HG03354 (cell line): ENCODE results near the gene STXBP3.

Source experiments
- ATAC-seq: cut with Tn5 transposase; IDR thresholded peaks from one replicate; pipeline ENCODE4 v1.9.1; 2021; ENCODE audit warnings: mild to moderate bottlenecking; ENCODE audit not compliant: unreplicated experiment, poor library complexity, severe bottlenecking

STXBP3 gene

GRCh38 chr1:108830119-108831008 is 83.9 kb downstream of the STXBP3 start:
- no peak for ATAC-seq

GRCh38 chr1:108831225-108831624 is 84.8 kb downstream of the STXBP3 start:
- ATAC-seq: no peak

GRCh38 chr1:108832929-108833328 is 86.5 kb downstream of the STXBP3 start:
- ATAC-seq: no peak

GRCh38 chr1:108841703-108842102 is 95.2 kb downstream of the STXBP3 start:
- ATAC-seq: no peak

- no peak for ATAC-seq
Measured at GRCh38 chr1:108842525-108843181, 96.2 kb downstream of the STXBP3 start.

GRCh38 chr1:108843390-108844137 is 97.1 kb downstream of the STXBP3 start:
- no peak for ATAC-seq

- no peak for ATAC-seq
Measured at GRCh38 chr1:108845446-108845845, 99.0 kb downstream of the STXBP3 start.

- no peak for ATAC-seq
Measured at GRCh38 chr1:108845991-108846390, 99.5 kb downstream of the STXBP3 start.

GRCh38 chr1:108847494-108847893 is 101.0 kb downstream of the STXBP3 start:
- ATAC-seq: no peak

GRCh38 chr1:108848806-108849205 is 102.3 kb downstream of the STXBP3 start:
- ATAC-seq: no peak

GRCh38 chr1:108850929-108851328 is 104.5 kb downstream of the STXBP3 start:
- no peak for ATAC-seq

- no peak for ATAC-seq
Measured at GRCh38 chr1:108851567-108851966, 105.1 kb downstream of the STXBP3 start.

- no peak for ATAC-seq
Measured at GRCh38 chr1:108852221-108852975, 105.9 kb downstream of the STXBP3 start.

- no peak for ATAC-seq
Measured at GRCh38 chr1:108854221-108855019, 107.9 kb downstream of the STXBP3 start.

- no peak for ATAC-seq
Measured at GRCh38 chr1:108856994-108857393, 110.5 kb downstream of the STXBP3 start, which contains the start of gene AKNAD1. Gene AKNAD1 (minus strand): TSS chr1:108857094. CDS start chr1:108852664, 4,430 bp downstream.

GRCh38 chr1:108858230-108858950 is 111.9 kb downstream of the STXBP3 start:
- ATAC-seq: no peak
